CD4-positive, alpha-beta memory T cell (primary cell): ENCODE results near the gene ARID5A. TPM values are rescaled to one million over a fixed set of nuclear protein-coding genes. Genes with fewer than 3 reads are reported as not detected.

Source experiments
- CTCF ChIA-PET: fragments of 350-600 bp; sonication (Branson Sonifier 250); formaldehyde crosslinking; loops from one replicate; lab custom pipeline; 2021; ENCODE audit warnings: inconsistent platforms; ENCODE audit not compliant: partially characterized antibody; lab: Charles Lee
- POLR2A ChIA-PET: fragments of 350-600 bp; sonication (Branson Sonifier 250); formaldehyde crosslinking; loops from one replicate; lab custom pipeline; 2021; ENCODE audit not compliant: partially characterized antibody; lab: Charles Lee
- DNase-seq, 5 donors: peaks; one replicate each; pipeline versions ENCODE4 v3.0.0 to v3.0.0-alpha.2; 2020 to 2022; ENCODE audit warnings: mixed read lengths in 1 of 5
- H3K27ac ChIP-seq: one replicate; pipeline ENCODE4 v1.7.0; 2013; ENCODE audit warnings: low read depth, low read length
- H3K27me3 ChIP-seq: 2 replicates; pipeline ENCODE4 v1.7.0; 2013; ENCODE audit warnings: mild to moderate bottlenecking, low read length, moderate library complexity; ENCODE audit not compliant: insufficient read depth
- H3K36me3 ChIP-seq: 2 replicates; pipeline ENCODE4 v1.7.0; 2013; ENCODE audit warnings: mild to moderate bottlenecking, low read length, moderate library complexity; ENCODE audit not compliant: insufficient read depth
- H3K4me1 ChIP-seq: 2 replicates; pipeline ENCODE4 v1.7.0; 2013; ENCODE audit warnings: mild to moderate bottlenecking, low read length, moderate library complexity; ENCODE audit not compliant: insufficient read depth
- H3K4me3 ChIP-seq, 2 donors: one replicate each; pipeline ENCODE4 v1.7.0; 2013; ENCODE audit warnings: low read length in 2 of 2, mild to moderate bottlenecking in 1 of 2
- H3K9me3 ChIP-seq, 2 donors: one replicate each; pipeline ENCODE4 v1.7.0; 2013; ENCODE audit warnings: low read length in 2 of 2, control low read depth in 1 of 2; ENCODE audit not compliant: control insufficient read depth in 1 of 2
- H3K27ac Mint-ChIP-seq, 7 donors: one replicate each; pipeline ENCODE4 v1.8.0; 2020 to 2021; ENCODE audit warnings: mixed read lengths in 7 of 7, mild to moderate bottlenecking in 6 of 7, inconsistent platforms in 3 of 7, moderate library complexity in 3 of 7
- H3K27me3 Mint-ChIP-seq, 2 donors: one replicate each; pipeline ENCODE4 v1.8.0; 2020 to 2021; ENCODE audit warnings: mixed read lengths in 2 of 2
- H3K36me3 Mint-ChIP-seq, 2 donors: one replicate each; pipeline ENCODE4 v1.8.0; 2020 to 2021; ENCODE audit warnings: mixed read lengths in 2 of 2, inconsistent platforms in 1 of 2, mild to moderate bottlenecking in 1 of 2
- H3K4me1 Mint-ChIP-seq, 4 donors: one replicate each; pipeline ENCODE4 v1.8.0; 2020 to 2021; ENCODE audit warnings: mixed read lengths in 4 of 4, mild to moderate bottlenecking in 1 of 4
- H3K4me3 Mint-ChIP-seq, 8 donors: one replicate each; pipeline ENCODE4 v1.8.0; 2020 to 2021; ENCODE audit warnings: mixed read lengths in 8 of 8, mild to moderate bottlenecking in 7 of 8, moderate library complexity in 6 of 8, inconsistent platforms in 3 of 8
- H3K9me3 Mint-ChIP-seq, 8 donors: one replicate each; pipeline ENCODE4 v1.8.0; 2020 to 2021; ENCODE audit warnings: mixed read lengths in 8 of 8, mild to moderate bottlenecking in 5 of 8, inconsistent platforms in 3 of 8, moderate library complexity in 1 of 8
- intact Hi-C: fragments of 100-400 bp; cut with micrococcal nuclease; formaldehyde crosslinking; loops from one replicate; pipeline ENCODE4 v1.15.1; 2023
- polyA plus RNA-seq, 2 donors: library from polyadenylated mRNA; unstranded; fragments of 300-500 nt; fragmentation: Illumina TruSeq; gene quantifications; one replicate each; pipeline ENCODE4 v1.2.3, GENCODE V29; 2021
- total RNA-seq, 2 experiments: library from RNA; stranded (reverse); gene quantifications; one replicate each; pipeline ENCODE4 v1.2.3, GENCODE V29; 2021

ARID5A gene, protein sequence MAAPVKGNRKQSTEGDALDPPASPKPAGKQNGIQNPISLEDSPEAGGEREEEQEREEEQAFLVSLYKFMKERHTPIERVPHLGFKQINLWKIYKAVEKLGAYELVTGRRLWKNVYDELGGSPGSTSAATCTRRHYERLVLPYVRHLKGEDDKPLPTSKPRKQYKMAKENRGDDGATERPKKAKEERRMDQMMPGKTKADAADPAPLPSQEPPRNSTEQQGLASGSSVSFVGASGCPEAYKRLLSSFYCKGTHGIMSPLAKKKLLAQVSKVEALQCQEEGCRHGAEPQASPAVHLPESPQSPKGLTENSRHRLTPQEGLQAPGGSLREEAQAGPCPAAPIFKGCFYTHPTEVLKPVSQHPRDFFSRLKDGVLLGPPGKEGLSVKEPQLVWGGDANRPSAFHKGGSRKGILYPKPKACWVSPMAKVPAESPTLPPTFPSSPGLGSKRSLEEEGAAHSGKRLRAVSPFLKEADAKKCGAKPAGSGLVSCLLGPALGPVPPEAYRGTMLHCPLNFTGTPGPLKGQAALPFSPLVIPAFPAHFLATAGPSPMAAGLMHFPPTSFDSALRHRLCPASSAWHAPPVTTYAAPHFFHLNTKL
- total RNA-seq (10 to 100 TPM; 80.0 to 83.8 TPM), polyA plus RNA-seq (10 to 100 TPM; 31.4 to 69.6 TPM)

DNA sequence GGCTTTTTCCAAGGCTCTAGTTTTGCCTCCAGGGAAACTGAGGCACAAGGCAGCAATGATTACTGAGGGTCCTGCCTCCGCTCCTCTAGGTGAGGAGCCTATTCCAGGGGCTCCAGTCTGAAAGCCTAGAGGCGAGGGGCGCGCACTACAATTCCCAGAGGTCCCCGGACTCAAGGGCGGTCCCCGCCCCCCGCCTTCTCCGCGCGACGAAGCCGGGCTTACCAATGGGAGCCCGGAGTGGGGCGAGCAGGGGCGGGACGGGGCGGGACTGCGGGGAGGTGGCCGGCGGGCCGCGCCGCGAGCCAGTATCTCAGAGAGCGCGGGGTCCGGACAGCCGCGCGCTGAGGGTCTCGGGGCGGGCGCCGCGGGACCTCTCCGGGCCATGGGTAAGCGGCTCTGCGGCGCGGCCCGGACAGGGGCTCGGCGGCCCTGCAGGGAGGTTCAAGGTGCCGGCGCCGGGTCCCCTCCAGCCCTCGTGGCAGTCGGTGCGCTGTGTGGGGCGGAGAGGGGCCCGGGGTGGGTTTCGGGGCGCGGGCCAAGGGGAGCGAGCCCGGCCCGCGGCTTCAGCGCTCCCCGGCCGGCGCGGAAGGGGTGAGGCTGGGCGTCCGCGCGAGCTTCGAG, at the start of gene ARID5A:
TSS of gene ARID5A (plus strand) at position 308 of the 621 bp plus-strand sequence. CDS start at position 383, 75 bp downstream.
- no peaks in the 10 kb centered on the region for H3K27me3 Mint-ChIP-seq
- H3K9me3 ChIP-seq: no peaks in the 10 kb centered on the region
- intact Hi-C loops: loop anchor here (1.0 to 5.0 kb wide), 7 partner anchors 9 to 426 kb away; partner anchors contain the start of genes CIAO1, CNNM4 and DUSP2
- peaks cover 26 to 65% (median 41%) of the 10 kb centered on the region in 4 donors for H3K4me1 Mint-ChIP-seq
- H3K27ac ChIP-seq: peak within 1 kb of the TSS; percentile 94
- H3K4me1 ChIP-seq: peaks cover 52% of the 10 kb centered on the region
- peaks cover 0 to 30% of the 10 kb centered on the region in 2 donors for H3K36me3 Mint-ChIP-seq
- no peaks in the 10 kb centered on the region for H3K27me3 ChIP-seq
- DNase-seq: peak; percentile 85 to 93 (median 87)
- peaks cover 0 to 3% (median 0%) of the 10 kb centered on the region in 8 donors for H3K9me3 Mint-ChIP-seq
- CTCF ChIA-PET: interaction anchor here (1.1 to 15.1 kb wide), 5 partner anchors 8 to 129 kb away, joined by 3 to 169 read pairs (median 16); no protein-coding TSS in a partner anchor
- POLR2A ChIA-PET: interaction anchor here (0.6 to 17.7 kb wide), 27 partner anchors 10 to 577 kb away, joined by 3 to 320 read pairs (median 8); partner anchors contain the start of genes ANKRD36, ANKRD39, CIAO1 and CNNM3
- peak within 1 kb of the TSS; percentile 81 to 97 for H3K4me3 ChIP-seq
- peak within 1 kb of the TSS; percentile 96 to 100 (median 99) for H3K27ac Mint-ChIP-seq
- H3K4me3 Mint-ChIP-seq: peak within 1 kb of the TSS; percentile 91 to 98 (median 96)
- H3K36me3 ChIP-seq: no peaks in the 10 kb centered on the region

DNA sequence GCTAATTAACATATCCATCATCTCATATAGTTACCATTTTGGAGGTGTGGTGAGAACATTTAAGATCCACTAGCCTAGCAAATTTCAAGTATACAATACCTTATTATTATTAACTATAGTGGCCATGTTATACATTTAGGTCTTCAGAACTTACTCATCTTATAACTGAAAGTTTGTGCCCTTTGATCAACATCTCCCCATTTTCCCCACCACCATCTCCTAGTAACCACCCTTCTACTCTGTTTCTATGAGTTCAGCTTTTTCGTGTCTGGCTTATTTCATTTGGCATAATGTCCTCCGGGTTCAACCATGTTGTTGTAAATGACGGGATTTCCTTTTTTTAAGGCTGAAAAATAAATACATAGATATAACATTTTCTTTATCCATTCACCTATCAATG, 47.3 kb upstream of the ARID5A start:
- Mint-ChIP-seq H3K4me1 (peaks cover 18 to 36% (median 24%) of the 10 kb centered on the region in 4 donors), H3K27ac (peak overlapping the region in 1 of 7 donors; percentile 42), H3K4me3 (no peak overlapping the region), H3K27me3 (no peaks in the 10 kb centered on the region), H3K9me3 (peaks cover 0 to 6% (median 4%) of the 10 kb centered on the region in 8 donors), H3K36me3 (peaks cover 0 to 2% of the 10 kb centered on the region in 2 donors)
- intact Hi-C loops: loop anchor here (5.0 kb wide), 1 partner anchor 48 kb away; the partner anchor contains the start of gene ARID5A
- Histone ChIP-seq H3K4me3 (no peak overlapping the region), H3K9me3 (no peaks in the 10 kb centered on the region), H3K4me1 (peaks cover 18% of the 10 kb centered on the region), H3K27me3 (no peaks in the 10 kb centered on the region), H3K27ac (no peak overlapping the region), H3K36me3 (no peaks in the 10 kb centered on the region)
- ChIA-PET POLR2A (no interaction called here), CTCF (interaction anchor here (1.6 kb wide), 1 partner anchor 222 kb away, joined by 3 read pairs; no protein-coding TSS in a partner anchor)
- DNase-seq: no peak

DNA sequence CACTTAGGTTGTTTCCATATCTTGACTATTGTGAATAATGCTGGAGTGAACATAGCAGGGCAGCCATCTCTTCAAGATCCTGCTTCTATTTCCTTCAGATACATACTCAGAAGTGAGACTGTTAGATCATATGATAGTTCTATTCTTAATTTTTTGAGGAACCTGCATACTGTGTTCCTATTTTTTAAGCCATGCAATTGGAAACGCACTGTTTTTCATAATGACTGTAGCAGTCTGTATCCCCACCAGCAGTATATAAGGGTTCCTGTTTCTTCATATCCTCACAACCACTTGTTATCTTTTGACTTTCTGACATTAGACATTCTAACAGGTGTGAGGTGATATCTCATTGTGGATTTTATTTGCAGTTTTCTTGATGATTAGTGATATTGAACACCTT, 46.9 kb upstream of the ARID5A start:
- CTCF ChIA-PET: interaction anchor here (1.6 kb wide), 1 partner anchor 223 kb away, joined by 3 read pairs; no protein-coding TSS in a partner anchor
- Histone ChIP-seq H3K27me3 (no peaks in the 10 kb centered on the region), H3K27ac (no peak overlapping the region), H3K36me3 (no peaks in the 10 kb centered on the region), H3K9me3 (no peaks in the 10 kb centered on the region), H3K4me3 (no peak overlapping the region), H3K4me1 (peaks cover 18% of the 10 kb centered on the region)
- H3K9me3 Mint-ChIP-seq: peaks cover 0 to 9% (median 6%) of the 10 kb centered on the region in 8 donors
- peaks cover 0 to 4% of the 10 kb centered on the region in 2 donors for H3K36me3 Mint-ChIP-seq
- peaks cover 16 to 33% (median 23%) of the 10 kb centered on the region in 4 donors for H3K4me1 Mint-ChIP-seq
- peak overlapping the region in 1 of 7 donors; percentile 42 for H3K27ac Mint-ChIP-seq
- intact Hi-C loops: loop anchor here (5.0 kb wide), 1 partner anchor 48 kb away; the partner anchor contains the start of gene ARID5A
- H3K4me3 Mint-ChIP-seq: no peak overlapping the region
- H3K27me3 Mint-ChIP-seq: no peaks in the 10 kb centered on the region
- no peak for DNase-seq
- POLR2A ChIA-PET: no interaction called here

DNA sequence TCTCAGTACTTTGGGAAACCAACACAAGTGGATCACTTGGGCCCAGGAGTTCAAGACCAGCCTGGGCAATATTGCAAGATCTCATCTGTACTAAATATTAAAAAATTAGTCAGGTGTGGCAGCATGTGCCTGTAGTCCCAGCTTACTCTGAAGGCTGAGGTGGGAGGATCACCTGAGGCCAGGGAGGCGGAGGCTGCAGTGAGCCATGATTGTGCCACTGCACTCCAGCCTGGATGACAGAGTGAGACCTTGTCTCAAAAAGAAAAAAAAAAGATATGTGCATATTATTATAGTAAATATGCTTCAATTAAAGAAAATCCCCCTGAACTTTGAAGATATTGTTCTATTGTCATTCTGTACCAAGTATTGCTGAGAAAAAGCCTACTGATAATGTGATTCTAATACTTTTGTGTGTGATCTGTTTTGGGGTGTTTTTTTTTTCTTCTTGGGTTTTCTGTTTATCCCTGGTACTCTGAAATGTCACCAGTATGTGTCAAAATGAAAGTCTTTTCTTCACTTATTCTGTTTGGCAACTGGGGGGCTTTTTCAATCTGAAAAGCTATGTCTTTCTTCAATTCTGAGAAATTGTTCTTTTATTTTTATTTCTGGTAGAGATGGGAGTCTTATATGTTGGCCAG, 44.6 kb upstream of the ARID5A start:
- no peaks in the 10 kb centered on the region for H3K27me3 ChIP-seq

DNA sequence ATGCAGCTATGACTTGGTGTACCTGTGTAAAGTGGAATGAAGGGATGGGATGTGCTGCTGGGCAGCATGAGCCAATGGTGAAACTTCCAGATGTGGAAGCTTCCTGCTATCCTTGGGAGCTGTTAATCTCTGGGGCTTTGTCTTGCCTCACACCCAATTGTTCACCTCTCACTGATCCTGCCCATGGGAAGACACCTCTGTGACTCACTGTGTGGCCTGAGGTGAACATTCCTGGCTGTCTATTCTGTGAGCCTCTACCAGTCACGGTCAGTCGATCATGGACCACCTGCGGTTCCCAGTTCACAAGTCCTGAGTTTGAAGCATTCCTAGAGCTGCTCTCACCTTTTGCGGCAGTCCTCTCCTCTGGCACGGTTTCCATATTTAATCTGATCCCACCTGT, 43.5 kb upstream of the ARID5A start:
- no peak overlapping the region for H3K27ac ChIP-seq
- H3K4me1 Mint-ChIP-seq: peaks cover under 1 to 5% (median 1%) of the 10 kb centered on the region in 4 donors
- peaks cover 5 to 22% (median 17%) of the 10 kb centered on the region in 8 donors for H3K9me3 Mint-ChIP-seq
- ChIA-PET POLR2A (no interaction called here), CTCF (interaction anchor here (0.9 to 1.6 kb wide), 3 partner anchors 16 to 86 kb away, joined by 3 to 8 read pairs (median 4); no protein-coding TSS in a partner anchor)
- intact Hi-C loops: no loop called here
- H3K36me3 Mint-ChIP-seq: peaks cover 5 to 6% of the 10 kb centered on the region in 2 donors
- no peak overlapping the region for H3K4me3 ChIP-seq
- no peaks in the 10 kb centered on the region for H3K36me3 ChIP-seq
- H3K27me3 ChIP-seq: no peaks in the 10 kb centered on the region
- no peaks in the 10 kb centered on the region for H3K9me3 ChIP-seq
- H3K27me3 Mint-ChIP-seq: no peaks in the 10 kb centered on the region
- H3K4me3 Mint-ChIP-seq: no peak overlapping the region
- DNase-seq: no peak
- H3K27ac Mint-ChIP-seq: no peak overlapping the region
- H3K4me1 ChIP-seq: no peaks in the 10 kb centered on the region

More for the DNA sequence above, 44.6 kb upstream of the ARID5A start:
- H3K4me1 ChIP-seq: peaks cover under 1% of the 10 kb centered on the region
- H3K36me3 ChIP-seq: no peaks in the 10 kb centered on the region
- H3K4me3 ChIP-seq: no peak overlapping the region
- no peak overlapping the region for H3K4me3 Mint-ChIP-seq
- POLR2A ChIA-PET: no interaction called here
- CTCF ChIA-PET: interaction anchor here (0.9 to 1.6 kb wide), 3 partner anchors 17 to 85 kb away, joined by 3 to 8 read pairs (median 4); no protein-coding TSS in a partner anchor
- no peak overlapping the region for H3K27ac ChIP-seq
- no peak for DNase-seq
- H3K9me3 Mint-ChIP-seq: peaks cover 5 to 22% (median 17%) of the 10 kb centered on the region in 8 donors
- peak overlapping the region in 1 of 7 donors; percentile 23 for H3K27ac Mint-ChIP-seq
- H3K27me3 Mint-ChIP-seq: no peaks in the 10 kb centered on the region
- no peaks in the 10 kb centered on the region for H3K9me3 ChIP-seq
- H3K36me3 Mint-ChIP-seq: peaks cover 5 to 6% of the 10 kb centered on the region in 2 donors
- H3K4me1 Mint-ChIP-seq: peaks cover 2 to 9% (median 4%) of the 10 kb centered on the region in 4 donors
- intact Hi-C loops: no loop called here

DNA sequence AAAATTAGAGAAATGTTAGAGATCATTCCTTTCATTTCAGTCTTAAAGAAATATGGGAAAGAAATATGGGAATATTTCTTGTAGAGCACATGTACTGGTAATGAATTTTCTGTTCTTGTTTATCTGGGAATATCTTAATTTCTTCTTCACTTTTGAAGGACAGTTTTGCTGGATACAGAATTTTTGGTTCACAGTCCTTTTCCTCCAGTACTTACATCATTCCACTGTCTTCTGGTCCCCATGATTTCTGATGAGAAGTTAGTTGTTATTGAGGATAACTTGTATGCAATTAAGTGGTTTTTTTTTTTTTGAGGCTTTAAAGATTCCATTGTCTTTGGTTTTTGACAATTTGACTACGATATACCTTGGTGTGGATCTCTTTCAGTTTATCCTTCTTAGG, 42.4 kb upstream of the ARID5A start:
- POLR2A ChIA-PET: no interaction called here
- peaks cover 0 to 4% (median under 1%) of the 10 kb centered on the region in 4 donors for H3K4me1 Mint-ChIP-seq
- intact Hi-C loops: no loop called here
- H3K9me3 Mint-ChIP-seq: peaks cover 5 to 22% (median 17%) of the 10 kb centered on the region in 8 donors
- no peak for DNase-seq
- H3K9me3 ChIP-seq: no peaks in the 10 kb centered on the region
- H3K27me3 ChIP-seq: no peaks in the 10 kb centered on the region
- H3K36me3 ChIP-seq: no peaks in the 10 kb centered on the region
- no peak overlapping the region for H3K27ac Mint-ChIP-seq
- CTCF ChIA-PET: interaction anchor here (1.2 kb wide), 1 partner anchor 87 kb away, joined by 3 read pairs; no protein-coding TSS in a partner anchor
- H3K4me3 ChIP-seq: no peak overlapping the region
- no peaks in the 10 kb centered on the region for H3K27me3 Mint-ChIP-seq
- peaks cover 5 to 6% of the 10 kb centered on the region in 2 donors for H3K36me3 Mint-ChIP-seq
- no peaks in the 10 kb centered on the region for H3K4me1 ChIP-seq
- H3K4me3 Mint-ChIP-seq: no peak overlapping the region
- no peak overlapping the region for H3K27ac ChIP-seq
